Colonic mucosa (tissue), 4 donors: ENCODE measurements around the gene ID3. TPM values are rescaled to one million over a fixed set of nuclear protein-coding genes. Genes with fewer than 3 reads are reported as not detected.

Experiments
- DNase-seq: peaks from one replicate; pipeline ENCODE4 v3.0.0-alpha.2; 2020
- H3K27ac ChIP-seq: fragments of 200-600 bp; one replicate; pipeline ENCODE4 v1.8.0; 2021
- H3K27me3 ChIP-seq: fragments of 200-600 bp; one replicate; pipeline ENCODE4 v1.8.0; 2021
- H3K36me3 ChIP-seq: fragments of 200-600 bp; one replicate; pipeline ENCODE4 v1.8.0; 2021
- H3K4me1 ChIP-seq: fragments of 200-600 bp; one replicate; pipeline ENCODE4 v1.8.0; 2021; ENCODE audit warnings: mild to moderate bottlenecking
- H3K4me3 ChIP-seq: fragments of 200-600 bp; one replicate; pipeline ENCODE4 v1.8.0; 2021
- H3K9ac ChIP-seq, 2 donors: one replicate each; pipeline ENCODE4 v1.7.0; 2013; ENCODE audit warnings: control low read depth in 2 of 2, low read depth in 2 of 2, low read length in 2 of 2
- H3K9me3 ChIP-seq: fragments of 200-600 bp; one replicate; pipeline ENCODE4 v1.8.0; 2021
- intact Hi-C: fragments of 100-400 bp; cut with DNase I; formaldehyde crosslinking; loops from one replicate; pipeline ENCODE4 v1.14.1; 2022
- total RNA-seq, 2 donors: library from RNA; stranded (reverse); fragmentation: NEBNext Ultra II Directional in 1 of 2; extraction: Animal tissue kit (Norgen Biotek cat#: 25700) in 1 of 2; gene quantifications; one replicate each; pipeline ENCODE4 v1.2.1, GENCODE V29; 2021
- TF ChIP-seq, protein P1 (sequence below): fragments of 200-600 bp; IDR thresholded peaks from one replicate; pipeline ENCODE4 v1.8.0; 2022; ENCODE audit warnings: antibody characterized with exemption, mild to moderate bottlenecking
- donor health status: healthy.
- donor health status: DM: no; HTN: no; CAD: no.
- donor health status: DM: no; HTN: no; CAD: no.

The ID3 gene, protein sequence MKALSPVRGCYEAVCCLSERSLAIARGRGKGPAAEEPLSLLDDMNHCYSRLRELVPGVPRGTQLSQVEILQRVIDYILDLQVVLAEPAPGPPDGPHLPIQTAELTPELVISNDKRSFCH
- 100 to 1,000 TPM; 106 to 221 TPM for total RNA-seq

DNA sequence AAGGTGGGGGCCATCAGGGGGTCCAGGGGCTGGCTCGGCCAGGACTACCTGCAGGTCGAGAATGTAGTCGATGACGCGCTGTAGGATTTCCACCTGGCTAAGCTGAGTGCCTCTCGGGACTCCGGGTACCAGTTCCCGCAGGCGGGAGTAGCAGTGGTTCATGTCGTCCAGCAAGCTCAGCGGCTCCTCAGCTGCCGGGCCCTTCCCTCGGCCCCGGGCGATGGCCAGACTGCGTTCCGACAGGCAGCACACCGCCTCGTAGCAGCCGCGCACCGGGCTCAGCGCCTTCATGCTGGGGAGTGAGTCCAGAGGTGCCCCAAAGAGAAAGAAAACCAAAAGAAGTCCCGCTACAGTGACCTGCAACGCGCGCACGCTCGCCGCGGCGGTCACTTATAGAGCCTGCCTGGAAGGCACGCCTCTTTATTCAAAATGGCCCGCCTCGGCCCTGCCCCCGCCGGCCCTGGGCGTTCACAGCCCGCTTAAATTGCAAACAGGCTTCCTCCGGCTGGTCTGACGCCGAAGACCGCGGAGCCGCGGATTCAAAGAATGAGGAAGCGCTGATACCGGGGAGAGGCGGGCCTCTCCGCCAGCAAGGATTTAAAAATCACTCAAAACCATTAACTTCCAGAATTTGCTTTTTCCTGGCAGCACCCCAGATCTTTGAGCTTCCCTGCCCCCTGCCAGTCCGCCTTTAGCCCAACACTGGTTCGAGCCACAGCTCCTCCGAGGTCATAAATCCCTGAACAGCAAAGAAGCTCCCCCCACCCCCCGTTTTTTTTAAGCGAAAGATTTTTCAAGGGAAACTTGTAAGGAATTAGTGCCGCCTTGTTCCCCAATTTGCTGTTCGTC is at the start of gene ID3:
ID3 (minus strand) TSS at position 366 of the 849 bp plus-strand sequence; CDS start at position 291, 75 bp downstream.
- Histone ChIP-seq H3K4me3 (peak within 1 kb of the TSS; percentile 76), H3K9ac (peak within 1 kb of the TSS; percentile 93 to 100), H3K4me1 (peaks cover 29% of the 10 kb centered on the region), H3K9me3 (no peaks in the 10 kb centered on the region), H3K27me3 (no peaks in the 10 kb centered on the region), H3K27ac (peak within 1 kb of the TSS; percentile 91), H3K36me3 (no peaks in the 10 kb centered on the region)
- TF ChIP-seq, protein P1, sequence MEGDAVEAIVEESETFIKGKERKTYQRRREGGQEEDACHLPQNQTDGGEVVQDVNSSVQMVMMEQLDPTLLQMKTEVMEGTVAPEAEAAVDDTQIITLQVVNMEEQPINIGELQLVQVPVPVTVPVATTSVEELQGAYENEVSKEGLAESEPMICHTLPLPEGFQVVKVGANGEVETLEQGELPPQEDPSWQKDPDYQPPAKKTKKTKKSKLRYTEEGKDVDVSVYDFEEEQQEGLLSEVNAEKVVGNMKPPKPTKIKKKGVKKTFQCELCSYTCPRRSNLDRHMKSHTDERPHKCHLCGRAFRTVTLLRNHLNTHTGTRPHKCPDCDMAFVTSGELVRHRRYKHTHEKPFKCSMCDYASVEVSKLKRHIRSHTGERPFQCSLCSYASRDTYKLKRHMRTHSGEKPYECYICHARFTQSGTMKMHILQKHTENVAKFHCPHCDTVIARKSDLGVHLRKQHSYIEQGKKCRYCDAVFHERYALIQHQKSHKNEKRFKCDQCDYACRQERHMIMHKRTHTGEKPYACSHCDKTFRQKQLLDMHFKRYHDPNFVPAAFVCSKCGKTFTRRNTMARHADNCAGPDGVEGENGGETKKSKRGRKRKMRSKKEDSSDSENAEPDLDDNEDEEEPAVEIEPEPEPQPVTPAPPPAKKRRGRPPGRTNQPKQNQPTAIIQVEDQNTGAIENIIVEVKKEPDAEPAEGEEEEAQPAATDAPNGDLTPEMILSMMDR = no peak
- peak; percentile 99 for DNase-seq
- intact Hi-C loops = no loop called here

DNA sequence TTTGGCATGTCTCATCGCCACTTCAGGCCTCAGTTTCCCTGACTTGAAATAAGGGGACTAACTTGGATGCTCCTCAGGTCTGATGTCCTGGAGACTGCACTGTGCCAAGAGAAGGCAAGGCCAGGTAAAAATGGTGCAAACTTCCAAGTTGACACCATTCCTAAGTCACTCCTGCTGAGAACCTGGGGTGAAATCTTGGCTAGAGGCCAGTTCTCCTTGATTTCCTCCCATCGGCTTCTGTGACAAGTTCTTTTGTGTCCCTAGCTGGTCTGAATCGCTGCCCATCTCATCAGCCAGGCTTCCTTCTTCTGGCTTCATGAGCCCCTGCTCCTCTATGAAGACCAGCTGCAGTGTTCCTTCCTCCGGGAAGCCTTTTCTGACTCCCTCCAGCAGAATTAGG is 48.6 kb upstream of the ID3 start:
- no peak overlapping the region for H3K27ac ChIP-seq
- intact Hi-C loops = no loop called here
- no peaks in the 10 kb centered on the region for H3K9me3 ChIP-seq

DNA sequence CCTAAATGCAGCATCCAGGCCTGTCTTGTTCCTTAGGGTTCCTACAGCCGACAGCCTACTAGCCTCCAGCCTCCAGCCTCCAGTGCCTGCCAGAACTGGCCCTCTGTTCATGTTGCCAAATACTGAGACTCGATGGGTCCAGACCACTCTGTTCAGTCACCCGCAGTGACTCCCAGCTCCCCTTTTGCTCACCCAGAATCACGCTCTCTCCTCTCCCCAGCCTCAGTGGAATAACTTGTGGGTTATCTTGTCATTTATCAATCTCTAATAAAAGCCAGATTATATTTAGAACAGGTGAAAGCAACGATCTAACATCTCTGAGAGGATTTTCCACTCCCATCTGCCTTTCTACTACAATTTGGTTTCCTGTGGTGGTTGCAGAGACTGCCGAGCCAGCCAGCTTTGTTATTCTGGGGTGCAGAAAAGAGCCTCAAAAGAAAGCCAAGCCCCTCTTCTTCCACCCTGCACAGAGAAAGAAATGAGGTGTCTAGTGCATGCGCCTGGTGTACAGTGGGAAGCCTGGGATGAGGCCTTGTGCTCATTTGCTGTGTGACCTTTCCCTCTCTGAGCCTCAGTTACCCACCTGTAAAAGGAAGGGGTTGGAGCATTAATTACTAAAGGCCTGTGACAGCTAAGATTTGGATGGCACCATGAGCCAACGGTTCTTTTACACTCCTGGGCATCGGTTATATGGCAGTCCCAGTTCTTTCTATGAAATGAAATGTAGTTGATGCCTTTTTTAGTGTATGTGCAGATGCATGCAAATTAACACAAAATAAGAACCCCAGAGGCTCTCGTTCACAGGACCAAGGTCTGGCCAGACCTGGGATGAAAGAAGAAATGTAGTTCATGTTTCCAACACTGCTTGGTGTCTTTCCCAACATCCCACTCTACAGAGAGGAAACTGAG is 42.9 kb upstream of the ID3 start:
- no peak overlapping the region for H3K27ac ChIP-seq
- TF ChIP-seq, protein P1 = no peak
- intact Hi-C loops = no loop called here
- H3K27me3 ChIP-seq = no peaks in the 10 kb centered on the region
- H3K9ac ChIP-seq = no peak overlapping the region
- no peaks in the 10 kb centered on the region for H3K4me1 ChIP-seq
- DNase-seq = no peak
- no peaks in the 10 kb centered on the region for H3K36me3 ChIP-seq
- H3K4me3 ChIP-seq = no peak overlapping the region
- no peaks in the 10 kb centered on the region for H3K9me3 ChIP-seq

More for the DNA sequence above, 48.6 kb upstream of the ID3 start:
- no peak overlapping the region for H3K4me3 ChIP-seq
- no peak for DNase-seq
- H3K9ac ChIP-seq = no peak overlapping the region
- H3K4me1 ChIP-seq = no peaks in the 10 kb centered on the region
- TF ChIP-seq, protein P1 = no peak
- H3K27me3 ChIP-seq = no peaks in the 10 kb centered on the region
- H3K36me3 ChIP-seq = no peaks in the 10 kb centered on the region

DNA sequence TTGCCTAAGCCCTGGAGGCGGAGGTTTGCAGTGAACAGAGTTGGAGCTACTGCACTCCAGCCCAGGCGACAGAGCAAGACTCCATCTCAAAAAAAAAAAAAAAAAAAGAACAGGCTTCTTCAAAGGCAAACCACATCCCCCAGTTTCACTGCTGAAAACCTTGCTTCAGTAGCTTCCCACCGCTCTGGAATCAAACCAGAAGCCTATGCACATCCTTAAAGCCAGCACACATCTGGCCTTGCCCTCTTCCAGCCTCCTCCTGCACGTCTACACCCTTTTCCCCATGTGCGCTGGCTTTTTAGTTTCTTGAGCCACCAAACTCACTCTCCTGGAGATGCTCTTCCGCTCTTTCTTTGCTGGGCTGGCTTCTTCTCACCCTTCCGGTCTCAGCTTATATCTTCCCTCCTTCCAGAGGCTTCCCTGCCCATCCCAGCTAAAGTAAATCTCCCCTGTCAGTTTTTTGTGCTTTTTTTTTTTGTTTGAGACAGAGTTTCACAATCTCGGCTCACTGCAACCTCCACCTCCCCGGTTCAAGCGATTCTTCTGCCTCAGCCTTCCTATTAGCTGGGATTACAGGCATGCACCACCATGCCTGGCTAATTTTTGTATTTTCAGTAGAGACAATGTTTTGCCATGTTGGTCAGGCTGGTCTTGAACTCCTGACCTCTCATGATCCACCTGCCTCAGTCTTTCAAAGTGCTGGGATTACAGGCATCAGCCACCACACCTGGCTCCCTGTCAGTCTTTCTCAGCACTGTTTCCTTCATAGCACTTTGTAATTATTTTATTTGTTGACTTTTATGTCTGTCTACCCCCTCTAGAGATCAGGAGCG is 42.0 kb upstream of the ID3 start:
- H3K9ac ChIP-seq = no peak overlapping the region
- H3K4me3 ChIP-seq = no peak overlapping the region
- TF ChIP-seq, protein P1 = no peak
- H3K36me3 ChIP-seq = no peaks in the 10 kb centered on the region
- intact Hi-C loops = no loop called here
- H3K9me3 ChIP-seq = no peaks in the 10 kb centered on the region
- H3K27ac ChIP-seq = no peak overlapping the region
- no peaks in the 10 kb centered on the region for H3K27me3 ChIP-seq
- H3K4me1 ChIP-seq = no peaks in the 10 kb centered on the region
- no peak for DNase-seq
